Renal cortex interstitium (tissue), 11 donors: ENCODE data around the gene KLHL6. TPM values are rescaled to one million over a fixed set of nuclear protein-coding genes. Genes with fewer than 3 reads are reported as not detected.

ENCODE experiments used
- DNase-seq, 11 donors: peaks; one replicate each; pipeline ENCODE4 v3.0.0-alpha.2; 2013; ENCODE audit warnings: low read depth in 9 of 11, low spot score in 4 of 11; ENCODE audit errors: extremely low read depth in 1 of 11
- polyA plus RNA-seq, 3 donors: library from polyadenylated mRNA; unstranded; fragments of 120-200 nt; gene quantifications; one replicate each; pipeline ENCODE4 v1.2.1, GENCODE V29; 2013; ENCODE audit not compliant: insufficient read length in 3 of 3

The KLHL6 gene
- polyA plus RNA-seq, 3 donors = 1.2 to 1.9 (median 1.2) TPM

GRCh38 chr3:183439515-183439914 is 116.0 kb downstream of the KLHL6 start:
- DNase-seq = no peak

- DNase-seq = no peak
These were observed 116.8 kb downstream of the KLHL6 start for GRCh38 chr3:183438735-183439134.

- DNase-seq = no peak
These were observed 117.6 kb downstream of the KLHL6 start for GRCh38 chr3:183437666-183438564.

Other genes starting within 250 kb of the KLHL6 start
- gene MCF2L2, start 127.1 kb downstream of the KLHL6 start, polyA plus RNA-seq = 1 to 10 TPM in 1 of 3 donors, under 1 TPM in 2; 0.62 to 1.2 (median 0.81) TPM
- 10 to 100 TPM; 42.7 to 63.2 (median 50.8) TPM for gene KLHL24, start 79.9 kb upstream of the KLHL6 start, polyA plus RNA-seq
- 10 to 100 TPM; 35.8 to 40.9 (median 38.4) TPM for gene YEATS2, start 142.1 kb upstream of the KLHL6 start, polyA plus RNA-seq